Urinary bladder (tissue), 4 donors: ENCODE results near the gene INHBA. TPM values are rescaled to one million over a fixed set of nuclear protein-coding genes. Genes with fewer than 3 reads are reported as not detected.

Source experiments
- DNase-seq: peaks from one replicate; pipeline ENCODE4 v3.0.0-alpha.2; 2015; ENCODE audit errors: extremely low spot score
- H3K27ac ChIP-seq: one replicate; pipeline ENCODE4 v1.5.1; 2013; ENCODE audit warnings: low read depth, mild to moderate bottlenecking, moderate library complexity
- H3K36me3 ChIP-seq: one replicate; pipeline ENCODE4 v1.6.1; 2013; ENCODE audit warnings: mild to moderate bottlenecking, moderate library complexity; ENCODE audit not compliant: insufficient read depth
- H3K4me1 ChIP-seq: one replicate; pipeline ENCODE4 v1.6.1; 2013; ENCODE audit warnings: mild to moderate bottlenecking, moderate library complexity; ENCODE audit not compliant: insufficient read depth
- H3K4me3 ChIP-seq: one replicate; pipeline ENCODE4 v1.5.1; 2013; ENCODE audit warnings: low read depth, low read length
- WGBS: extraction: QIAGEN DNeasy Blood & Tissue Kit; methylation state at CpG from one replicate; pipeline ENCODE4 v1.1.7; 2013; 5-methylcytosine and 5-hydroxymethylcytosine counted together
- polyA plus RNA-seq: library from polyadenylated mRNA; stranded (reverse); fragments of 200-250 nt; gene quantifications from one replicate; pipeline ENCODE4 v1.2.3, GENCODE V29; 2013
- total RNA-seq: library from RNA; depleted of rRNA; stranded (reverse); fragments of >200 nt; gene quantifications from one replicate; pipeline ENCODE4 v1.2.3, GENCODE V29; 2014
- donor health status: healthy with polysubstance abuse.
- donor health status: healthy.

The INHBA gene
- 12.4 TPM for total RNA-seq
- 1.0 TPM for polyA plus RNA-seq

GRCh38 chr7:41702635-41703371, at the start of gene INHBA:
Gene INHBA, minus strand, starts transcription at chr7:41703090. Its CDS starts 2,716 bp downstream, at chr7:41700374.
- no peak for DNase-seq
- Histone ChIP-seq H3K4me1 (no peaks in the 10 kb centered on the region), H3K27ac (no peak within 1 kb of the TSS), H3K36me3 (no peaks in the 10 kb centered on the region), H3K4me3 (no peak within 1 kb of the TSS)
- 60% methylated on average over 3 of the region's 3 CpGs for WGBS

- WGBS, result 89% methylated on average over 2 of the region's 2 CpGs
Measured at GRCh38 chr7:41752615-41753014, 49.7 kb upstream of the INHBA start.

GRCh38 chr7:41750661-41751540, 48.0 kb upstream of the INHBA start:
- no peak for DNase-seq

More at GRCh38 chr7:41752615-41753014, 49.7 kb upstream of the INHBA start:
- no peak for DNase-seq
- Histone ChIP-seq H3K36me3 (no peaks in the 10 kb centered on the region), H3K4me3 (no peak overlapping the region), H3K27ac (no peak overlapping the region), H3K4me1 (no peaks in the 10 kb centered on the region)

GRCh38 chr7:41747961-41748360, 45.1 kb upstream of the INHBA start:
- no peaks in the 10 kb centered on the region for H3K4me1 ChIP-seq
- DNase-seq, result no peak
- no peak overlapping the region for H3K4me3 ChIP-seq
- no peaks in the 10 kb centered on the region for H3K36me3 ChIP-seq
- H3K27ac ChIP-seq, result no peak overlapping the region

More at GRCh38 chr7:41750661-41751540, 48.0 kb upstream of the INHBA start:
- no peaks in the 10 kb centered on the region for H3K4me1 ChIP-seq
- 36% methylated on average over 1 of the region's 1 CpG for WGBS
- H3K36me3 ChIP-seq, result no peaks in the 10 kb centered on the region
- no peak overlapping the region for H3K27ac ChIP-seq
- no peak overlapping the region for H3K4me3 ChIP-seq

- no peak for DNase-seq
- Histone ChIP-seq H3K4me1 (no peaks in the 10 kb centered on the region), H3K27ac (no peak overlapping the region), H3K4me3 (no peak overlapping the region), H3K36me3 (no peaks in the 10 kb centered on the region)
Measured at GRCh38 chr7:41745451-41745850, 42.6 kb upstream of the INHBA start.

DNA sequence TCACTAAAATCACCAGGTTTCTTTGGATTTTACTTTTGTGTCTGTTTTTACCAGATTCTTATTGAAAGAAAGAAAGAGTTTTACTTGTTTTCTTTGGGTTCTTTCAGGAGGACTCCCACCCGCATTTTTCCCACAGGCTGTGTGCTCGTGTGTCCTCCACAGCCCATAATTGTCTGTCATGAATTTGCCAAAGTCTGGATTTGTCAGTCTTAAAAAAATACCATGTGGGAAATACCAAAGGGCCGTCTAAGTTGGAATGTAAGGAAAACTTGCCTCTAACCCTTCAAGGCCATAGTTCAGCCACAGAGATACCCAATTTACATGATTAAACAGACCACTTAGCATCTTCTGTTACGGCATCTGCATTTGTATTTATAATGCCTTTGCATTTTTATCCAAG, 41.3 kb upstream of the INHBA start:
- WGBS, result 64% methylated on average over 4 of the region's 4 CpGs
- DNase-seq, result no peak
- Histone ChIP-seq H3K4me3 (no peak overlapping the region), H3K36me3 (no peaks in the 10 kb centered on the region), H3K4me1 (no peaks in the 10 kb centered on the region), H3K27ac (no peak overlapping the region)

DNA sequence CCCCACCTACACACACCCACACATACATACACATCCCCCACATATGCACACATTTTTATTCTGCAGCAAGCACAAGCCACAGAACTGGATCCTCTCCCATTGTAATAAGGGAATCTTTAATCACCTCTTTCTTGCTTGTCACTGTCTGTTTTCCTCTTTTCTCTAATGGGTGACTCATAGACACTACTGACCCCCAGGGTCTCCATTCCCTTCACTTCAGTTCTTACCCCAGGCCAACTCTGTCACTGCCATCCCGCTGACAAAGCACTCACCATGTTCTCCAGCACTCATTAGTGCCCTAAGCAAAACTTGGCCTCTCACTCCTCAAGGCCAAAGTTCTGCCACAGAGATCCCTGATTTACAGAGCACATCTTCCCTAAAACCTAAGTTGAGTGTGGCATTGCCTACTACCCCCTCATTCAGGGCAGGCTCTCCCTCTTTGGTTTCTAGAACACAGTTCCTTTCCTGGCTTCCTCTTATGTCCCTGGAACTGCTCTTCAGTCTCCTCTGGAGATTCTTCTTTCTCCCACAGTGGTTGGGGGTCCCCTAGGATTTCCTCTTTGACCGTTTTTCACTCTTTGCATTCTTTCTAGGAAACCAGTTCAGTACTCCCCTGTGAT, 39.6 kb upstream of the INHBA start:
- H3K4me1 ChIP-seq, result no peaks in the 10 kb centered on the region
- H3K4me3 ChIP-seq, result no peak overlapping the region
- WGBS, result 81% methylated on average over 2 of the region's 2 CpGs
- no peaks in the 10 kb centered on the region for H3K36me3 ChIP-seq
- no peak overlapping the region for H3K27ac ChIP-seq
- no peak for DNase-seq

DNA sequence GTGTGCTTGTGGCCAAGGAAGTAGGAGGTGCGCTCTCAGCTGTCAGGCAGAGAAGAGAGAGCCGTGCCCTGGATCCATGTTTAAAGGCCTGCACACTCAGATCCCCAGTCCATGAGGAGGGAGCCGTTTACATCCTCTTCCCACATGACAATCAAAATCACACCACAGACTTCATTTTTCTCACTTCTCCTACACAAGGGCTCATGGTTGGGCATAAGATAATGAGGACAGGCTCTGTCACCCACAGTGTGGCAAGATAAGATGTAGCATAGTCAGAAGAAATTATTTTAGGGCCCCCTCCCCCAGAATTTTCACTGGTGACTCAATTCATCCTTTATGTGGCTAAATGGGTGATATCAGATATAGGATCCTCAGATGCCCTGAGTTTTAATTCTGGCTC, 35.9 kb upstream of the INHBA start:
- 82% methylated on average over 3 of the region's 3 CpGs for WGBS
- no peaks in the 10 kb centered on the region for H3K36me3 ChIP-seq

DNA sequence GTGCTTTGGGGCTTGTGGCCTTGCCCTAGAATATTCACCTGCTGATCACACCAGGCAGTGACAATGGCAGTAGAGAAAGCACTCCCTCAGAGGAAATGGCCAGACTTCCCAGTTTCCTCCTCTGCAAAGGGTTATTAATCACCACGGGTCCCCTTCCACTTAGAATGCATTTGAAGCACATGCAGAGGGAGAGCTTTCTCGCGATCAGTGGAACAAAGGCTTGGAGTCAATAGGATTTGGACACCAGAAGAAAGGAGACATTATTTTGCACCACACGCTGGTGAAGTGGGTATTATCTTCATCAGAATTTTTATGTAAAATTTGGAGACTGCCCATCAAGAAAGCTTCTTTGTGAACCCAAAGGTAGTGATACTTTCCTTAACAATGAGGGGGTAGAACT, 35.4 kb upstream of the INHBA start:
- no peak for DNase-seq
- 82% methylated on average over 4 of the region's 4 CpGs for WGBS
- H3K4me1 ChIP-seq, result no peaks in the 10 kb centered on the region
- H3K27ac ChIP-seq, result no peak overlapping the region
- no peaks in the 10 kb centered on the region for H3K36me3 ChIP-seq
- no peak overlapping the region for H3K4me3 ChIP-seq

More for the DNA sequence above, 35.9 kb upstream of the INHBA start:
- no peak overlapping the region for H3K27ac ChIP-seq
- no peak overlapping the region for H3K4me3 ChIP-seq
- no peaks in the 10 kb centered on the region for H3K4me1 ChIP-seq
- no peak for DNase-seq

- no peak overlapping the region for H3K4me3 ChIP-seq
- no peak for DNase-seq
- no peaks in the 10 kb centered on the region for H3K4me1 ChIP-seq
- H3K36me3 ChIP-seq, result no peaks in the 10 kb centered on the region
- 89% methylated on average over 3 of the region's 3 CpGs for WGBS
- no peak overlapping the region for H3K27ac ChIP-seq
Measured at GRCh38 chr7:41735206-41735605, 32.3 kb upstream of the INHBA start.

GRCh38 chr7:41732843-41733306, 30.0 kb upstream of the INHBA start:
- H3K27ac ChIP-seq, result no peak overlapping the region
- no peak for DNase-seq
- no peak overlapping the region for H3K4me3 ChIP-seq
- 80% methylated on average over 7 of the region's 7 CpGs for WGBS
- H3K4me1 ChIP-seq, result no peaks in the 10 kb centered on the region
- H3K36me3 ChIP-seq, result no peaks in the 10 kb centered on the region

GRCh38 chr7:41732436-41732785, 29.5 kb upstream of the INHBA start:
- Histone ChIP-seq H3K27ac (no peak overlapping the region), H3K4me1 (no peaks in the 10 kb centered on the region), H3K4me3 (no peak overlapping the region), H3K36me3 (no peaks in the 10 kb centered on the region)
- no peak for DNase-seq
- 63% methylated on average over 3 of the region's 3 CpGs for WGBS

DNA sequence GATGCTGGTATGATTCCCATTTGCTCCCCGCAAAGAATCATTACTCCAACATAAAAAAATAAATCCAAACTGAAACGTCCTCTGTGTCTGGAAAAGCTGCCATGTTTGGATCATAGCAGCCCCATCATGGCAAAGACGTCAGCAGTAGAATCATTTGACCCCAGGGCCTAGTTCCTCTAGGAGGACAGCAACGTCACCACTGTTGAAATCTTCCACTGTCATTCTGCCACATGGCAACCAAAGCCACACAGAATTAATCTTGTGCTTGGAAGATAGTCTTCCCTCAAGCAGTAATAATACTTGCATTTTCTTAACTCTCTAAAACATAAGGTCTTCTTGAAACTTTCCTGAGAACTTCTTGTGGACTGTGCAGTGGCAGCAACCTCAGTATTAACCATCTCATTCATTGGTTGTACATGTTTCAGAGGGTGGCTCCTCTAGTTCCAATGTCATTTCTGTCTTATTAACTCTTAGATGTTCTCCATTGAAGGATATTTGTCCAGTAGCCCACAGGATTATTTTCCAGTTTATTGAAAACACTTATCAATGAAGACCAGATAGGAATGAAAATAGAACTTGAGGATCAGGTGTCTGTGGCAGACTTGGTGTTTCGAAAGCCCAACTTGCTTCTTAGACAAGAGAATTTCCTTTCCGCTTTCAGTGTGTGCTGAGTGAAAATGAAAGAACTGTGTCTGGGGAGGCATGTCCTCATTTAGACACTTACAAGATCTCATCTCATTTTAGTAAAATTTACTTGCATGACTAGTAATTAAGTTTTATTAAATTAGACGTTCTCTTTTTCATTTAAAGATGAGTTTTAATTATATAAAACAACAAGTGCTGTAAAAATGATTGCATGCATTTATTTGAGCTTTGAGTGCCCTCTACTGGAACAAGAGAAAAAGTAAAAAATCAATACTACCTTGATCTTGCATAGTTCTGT, 28.9 kb upstream of the INHBA start:
- Histone ChIP-seq H3K4me3 (no peak overlapping the region), H3K27ac (no peak overlapping the region), H3K36me3 (no peaks in the 10 kb centered on the region), H3K4me1 (no peaks in the 10 kb centered on the region)
- 73% methylated on average over 7 of the region's 7 CpGs for WGBS
- DNase-seq, result no peak
